OCI-LY7 (cell line): ENCODE results near the gene RANBP6.

Experiments used
- CTCF ChIP-seq: fragments of 200-600 bp; sonication (generic); conservative IDR thresholded peaks from 2 replicates; pipeline ENCODE4 v1.5.1; 2014; ENCODE audit warnings: mild to moderate bottlenecking, antibody characterized with exemption, low read length, moderate library complexity, mixed read lengths
- EZH2phosphoT487 ChIP-seq: fragments of 200-600 bp; sonication (generic); IDR thresholded peaks from 2 replicates; pipeline ENCODE4 v1.6.1; 2018; ENCODE audit warnings: low read depth, borderline replicate concordance, mild to moderate bottlenecking, mixed run types, antibody characterized with exemption, low read length, moderate library complexity, mixed read lengths

GRCh38 chr9:6000955-6001354, 14.5 kb downstream of the RANBP6 start:
- TF ChIP-seq CTCF (no peak), EZH2phosphoT487 (no peak)
